Breast epithelium (tissue), 3 donors: Measurements from ENCODE around the gene CHCHD6.

Source experiments
- CTCF ChIP-seq, 3 donors: fragments of 450-650 bp; IDR thresholded peaks; one replicate each; pipeline ENCODE4 v1.5.1; 2016 to 2017; ENCODE audit warnings: antibody characterized with exemption in 3 of 3, mild to moderate bottlenecking in 3 of 3, moderate library complexity in 3 of 3
- POLR2AphosphoS5 ChIP-seq, 3 donors: sonication (generic); formaldehyde crosslinking; IDR thresholded peaks; one replicate each; pipeline ENCODE4 v1.6.1; 2017; ENCODE audit warnings: antibody characterized with exemption in 3 of 3

GRCh38 chr3:126807795-126808194 is 103.8 kb downstream of the CHCHD6 start:
- TF ChIP-seq CTCF (IDR thresholded peaks at IDR 0.05): no peak
- no peak for TF ChIP-seq POLR2AphosphoS5 (IDR thresholded peaks at IDR 0.05)
